HG03095 (cell line): ENCODE measurements around the gene CCDC28B.

Experiments used
- ATAC-seq: cut with Tn5 transposase; IDR thresholded peaks from one replicate; pipeline ENCODE4 v1.9.1; 2021; ENCODE audit warnings: moderate library complexity; ENCODE audit not compliant: unreplicated experiment

CCDC28B gene

DNA sequence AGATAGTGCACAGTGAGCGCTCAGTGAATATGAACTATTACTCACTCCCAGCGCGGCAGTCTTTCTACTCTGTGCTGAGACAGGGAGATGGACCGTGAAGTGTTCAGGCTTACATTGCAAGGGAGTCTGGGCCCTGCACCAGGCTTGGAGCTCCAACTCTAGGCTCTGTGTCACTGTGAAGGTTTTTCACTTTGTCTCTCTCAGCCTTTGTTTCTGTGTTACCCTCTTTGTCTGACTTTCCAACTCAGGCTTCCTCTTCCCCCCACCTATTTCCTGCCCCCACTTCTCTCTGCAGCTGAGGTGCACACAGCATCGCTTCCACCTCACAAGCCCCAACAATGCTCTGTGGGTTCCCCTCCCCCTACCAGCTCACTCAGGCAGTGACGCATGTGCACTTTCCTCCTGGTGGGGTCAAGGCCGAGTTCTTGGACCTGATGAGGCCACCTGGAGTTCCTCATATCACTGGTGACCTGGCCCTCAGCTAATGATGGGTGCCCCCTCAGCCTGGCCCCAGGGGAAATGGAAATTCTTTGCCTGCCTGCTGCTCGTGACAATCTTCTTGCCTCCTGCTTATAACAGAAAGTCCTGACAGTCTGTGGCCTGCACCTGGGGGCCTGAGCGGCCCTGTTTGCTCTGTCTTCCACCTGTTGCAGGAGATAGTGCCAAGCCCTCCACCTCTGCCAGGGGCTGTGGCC is 49.6 kb downstream of the CCDC28B start:
- ATAC-seq, result peak; percentile 51

DNA sequence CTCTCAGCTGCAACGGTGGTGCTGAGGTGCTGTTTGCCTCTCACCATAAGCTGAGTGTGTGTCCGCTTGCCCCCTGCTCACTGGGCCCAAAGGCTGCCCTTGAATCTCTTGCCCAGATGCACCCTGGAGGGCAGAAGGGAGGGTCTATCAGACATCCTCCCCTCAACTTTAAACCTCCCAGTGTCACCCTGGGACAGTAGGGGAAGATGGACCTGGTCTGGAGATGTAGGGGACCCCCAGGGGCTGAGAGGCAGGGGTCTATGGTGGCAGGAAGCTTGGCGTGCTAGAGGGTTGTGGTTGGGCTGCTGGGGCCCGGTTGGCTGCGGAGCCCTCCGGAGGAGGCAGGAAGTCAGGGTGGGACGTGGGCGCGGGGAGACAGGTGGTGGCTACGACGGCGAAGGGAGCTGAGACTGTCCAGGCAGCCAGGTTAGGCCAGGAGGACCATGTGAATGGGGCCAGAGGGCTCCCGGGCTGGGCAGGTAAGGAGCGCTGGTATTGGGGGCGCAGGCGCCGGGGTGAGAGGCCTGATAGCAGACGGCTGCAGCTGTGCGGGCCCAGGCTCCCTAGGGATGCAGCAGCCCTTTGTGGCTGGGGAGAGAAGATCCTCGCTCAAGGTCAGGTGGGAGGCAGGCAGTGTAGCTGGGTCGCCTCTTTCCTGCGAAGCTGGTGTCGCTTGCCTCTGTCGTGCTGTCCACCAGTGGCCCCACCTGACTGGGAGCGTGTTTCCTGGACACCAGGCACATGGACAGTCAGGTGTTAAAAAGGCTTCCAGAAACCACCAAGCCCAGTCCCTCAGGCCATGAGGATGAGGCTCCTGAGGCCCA is 50.7 kb downstream of the CCDC28B start, which contains the start of gene LCK:
LCK (plus strand) TSS at position 373 of the 824 bp plus-strand sequence. CDS start 23,065 bp downstream, outside the sequence.
- no peak for ATAC-seq
